ENCODE data around the gene PNPT1. TPM values are rescaled to one million over a fixed set of nuclear protein-coding genes. Genes with fewer than 3 reads are reported as not detected.

PNPT1 gene
- total and polyA plus RNA-seq, 10 of the 15 experiments (the other 5 are each of a cell fraction or from before 2014, with no cell fraction given) = 34.2 to 67.7 (median 43.3) TPM

GRCh38 chr2:55693181-55694125 lies at the start of gene PNPT1 (continued):
- TF ChIP-seq ATF2 (IDR thresholded peaks at IDR 0.05; ENCODE audit: low read length) (no peak), PRDM15 (CRISPR knock-in tag; IDR thresholded peaks at IDR 0.05) (no peak), ZBTB40 (IDR thresholded peaks at IDR 0.05; ENCODE audit: borderline replicate concordance) (peak; percentile 67; the same call in 1 of the 2 replicates), ZNF217 (IDR thresholded peaks at IDR 0.05) (no peak), CBFB (IDR thresholded peaks at IDR 0.05; ENCODE audit: low read depth) (peak; percentile 76; the same call in 1 of the 2 replicates), PAX5 (IDR thresholded peaks at IDR 0.05; ENCODE audit: borderline replicate concordance, low read depth, low read length) (peak; percentile 41; the same call in 1 of the 2 replicates), ELK1 (IDR thresholded peaks at IDR 0.05; ENCODE audit: low read depth, low read length) (no peak), RAD51 (IDR thresholded peaks at IDR 0.05) (peak; percentile 71), BHLHE40 (IDR thresholded peaks at IDR 0.05; ENCODE audit: borderline replicate concordance in 1 of 2, low read depth in 2 of 2, low read length in 1 of 2) (peak; percentile 62 to 91; a peak in 3 of 4 replicates), ETV6 (conservative IDR thresholded peaks at IDR 0.05 in 1 of 2, IDR thresholded peaks at IDR 0.05 in 1 of 2; ENCODE audit: borderline replicate concordance in 1 of 2, low read depth in 1 of 2) (peak in 1 of 2 experiments; percentile 49; a peak in 1 of 4 replicates), NFIC (IDR thresholded peaks at IDR 0.05; ENCODE audit: low read depth, low read length) (0 out of 2 replicates have a peak, but pooled peaks have one; percentile 46), CREM (IDR thresholded peaks at IDR 0.05; ENCODE audit: low read depth) (peak; percentile 29; the same call in 1 of the 2 replicates), MXI1 (IDR thresholded peaks at IDR 0.05; ENCODE audit: low read depth, low read length) (peak; percentile 99), POLR2A (IDR thresholded peaks at IDR 0.05; ENCODE audit: low read depth, low read length) (peak; percentile 100), NKRF (conservative IDR thresholded peaks at IDR 0.05) (peak; percentile 98)
